MG63 (cell line): Measurements from ENCODE around the gene CERS2. TPM values are rescaled to one million over a fixed set of nuclear protein-coding genes. Genes with fewer than 3 reads are reported as not detected.

Experiments
- total RNA-seq: library from RNA; depleted of rRNA; stranded (reverse); fragments of >200 nt; shearing (Covaris generic); gene quantifications from 2 replicates; pipeline ENCODE4 v1.2.3, GENCODE V29; 2014; ENCODE audit warnings: low replicate concordance; rRNA removed

The CERS2 gene
- total RNA-seq, 1 experiment from 2014 or later = 89.6 TPM

Other genes starting within 250 kb of the CERS2 start
- 0.49 TPM in 1 of 2 replicates, not detected in the other for gene CTSS, start 209.1 kb downstream of the CERS2 start, total RNA-seq
- gene CTSK, start 166.6 kb downstream of the CERS2 start, total RNA-seq = 0.92 and 2.3 TPM in 2 replicates
- 7.3 and 13.7 TPM in 2 replicates for gene ARNT, start 98.2 kb downstream of the CERS2 start, total RNA-seq
- gene CTXND2, start 87.7 kb downstream of the CERS2 start, total RNA-seq = not detected in 2 replicates
- gene SETDB1, start 48.5 kb downstream of the CERS2 start, total RNA-seq = 23.5 and 49.2 TPM in 2 replicates
- gene ANXA9, start 7.5 kb upstream of the CERS2 start, total RNA-seq = 0.46 TPM in 1 of 2 replicates, not detected in the other
- gene MINDY1, start 32.1 kb upstream of the CERS2 start, total RNA-seq = 8.7 and 8.9 TPM in 2 replicates
- 7.5 and 8.1 TPM in 2 replicates for gene PRUNE1, start 33.6 kb upstream of the CERS2 start, total RNA-seq
- 0.20 and 5.5 TPM in 2 replicates for gene BNIPL, start 61.8 kb upstream of the CERS2 start, total RNA-seq
- 1.1 TPM in 1 of 2 replicates, not detected in the other for gene C1orf56, start 72.9 kb upstream of the CERS2 start, total RNA-seq
- 39.9 and 44.1 TPM in 2 replicates for gene CDC42SE1, start 84.8 kb upstream of the CERS2 start, total RNA-seq
- 6.8 and 11.5 TPM in 2 replicates for gene MLLT11, start 85.6 kb upstream of the CERS2 start, total RNA-seq
- 2.2 and 13.6 TPM in 2 replicates for gene GABPB2, start 95.9 kb upstream of the CERS2 start, total RNA-seq
- gene SEMA6C, start 171.8 kb upstream of the CERS2 start, total RNA-seq = 1.4 TPM in 1 of 2 replicates, not detected in the other
- not detected in 2 replicates for gene TNFAIP8L2, start 181.8 kb upstream of the CERS2 start, total RNA-seq
- gene LYSMD1, start 191.1 kb upstream of the CERS2 start, total RNA-seq = 2.0 and 11.4 TPM in 2 replicates
- gene SCNM1, start 191.3 kb upstream of the CERS2 start, total RNA-seq = 43.1 and 69.6 TPM in 2 replicates
- gene TMOD4, start 201.1 kb upstream of the CERS2 start, total RNA-seq = not detected in 2 replicates
- gene VPS72, start 215.4 kb upstream of the CERS2 start, total RNA-seq = 87.3 and 105 TPM in 2 replicates
- gene PIP5K1A, start 223.7 kb upstream of the CERS2 start, total RNA-seq = 28.3 and 38.6 TPM in 2 replicates